Measurements from ENCODE around the gene PHF11.

GRCh38 chr13:49532593-49532992 lies 36.8 kb downstream of the PHF11 start:
- no peak for TF ChIP-seq CTCF (conservative IDR thresholded peaks at IDR 0.05; ENCODE audit: low read depth, low read length)
- no peak for TF ChIP-seq EZH2 (IDR thresholded peaks at IDR 0.05; ENCODE audit: borderline replicate concordance, low read depth, low read length, poor library complexity, severe bottlenecking)
